H1 (cell line): ENCODE data around the gene FGD5. TPM values are rescaled to one million over a fixed set of nuclear protein-coding genes. Genes with fewer than 3 reads are reported as not detected.

ENCODE experiments used
- ATF2 ChIP-seq: IDR thresholded peaks from 2 replicates; pipeline ENCODE4 v1.6.1; 2012; ENCODE audit warnings: low read length, inconsistent platforms
- BACH1 ChIP-seq: IDR thresholded peaks from 2 replicates; pipeline ENCODE4 v1.6.1; 2012; ENCODE audit warnings: low read length, improper control_type of control experiment
- EGR1 ChIP-seq: IDR thresholded peaks from 2 replicates; pipeline ENCODE4 v1.6.1; 2011; ENCODE audit warnings: low read depth, low read length, borderline replicate concordance
- RAD21 ChIP-seq, 2 experiments: IDR thresholded peaks in 1 of 2; conservative IDR thresholded peaks in 1 of 2; 2 replicates each; pipeline ENCODE4 v1.6.1; 2011; ENCODE audit warnings: low read depth in 2 of 2, low read length in 2 of 2, improper control_type of control experiment in 1 of 2, inconsistent platforms in 1 of 2, mild to moderate bottlenecking in 1 of 2, moderate library complexity in 1 of 2
- SP4 ChIP-seq: IDR thresholded peaks from 2 replicates; pipeline ENCODE4 v1.6.1; 2012; ENCODE audit warnings: low read length, inconsistent platforms
- SUZ12 ChIP-seq: fragments of 200-600 bp; sonication (generic); IDR thresholded peaks from 2 replicates; pipeline ENCODE4 v1.6.1; 2012; ENCODE audit warnings: mild to moderate bottlenecking, inconsistent platforms, low read length, moderate library complexity, mixed read lengths
- polyA plus RNA-seq, 7 experiments: library from polyadenylated mRNA; depleted of rRNA in 3 of 7; stranded (reverse) in 5 of 7; unstranded in 2 of 7; fragments of >200 nt in 5 of 7; fragments of 200-250 nt in 2 of 7; gene quantifications; 1 replicate in 5 of 7; 2 replicates in 1 of 7; 4 replicates in 1 of 7; pipeline versions ENCODE4 v1.2.1 to v1.2.3, GENCODE V29; 2011 to 2013; ENCODE audit warnings: missing spikeins in 2 of 7, mixed read lengths in 2 of 7
- total RNA-seq: library from RNA; stranded (reverse); fragmentation: NEBNext Ultra II Directional; extraction: Animal tissue kit (Norgen Biotek cat#: 25700); gene quantifications from 2 replicates; pipeline ENCODE4 v1.2.1, GENCODE V29; 2021

The FGD5 gene
- total and polyA plus RNA-seq, 2 of the 8 experiments (the other 6 are each of a cell fraction or from before 2014, with no cell fraction given), result 4.7 to 14.3 TPM

GRCh38 chr3:14925729-14926591, 107.2 kb downstream of the FGD5 start (continued):
- no peak for TF ChIP-seq EGR1
- TF ChIP-seq SUZ12, result no peak
- TF ChIP-seq RAD21 (IDR thresholded peaks at IDR 0.05 in 1 of 2, conservative IDR thresholded peaks at IDR 0.05 in 1 of 2; ENCODE audit: low read depth in 2 of 2, low read length in 2 of 2), result peak; percentile 91 to 92
- TF ChIP-seq SP4, result no peak
- no peak for TF ChIP-seq BACH1
- TF ChIP-seq ATF2, result no peak
- TF ChIP-seq, all 59 proteins: peak for 3
